Measurements from ENCODE around the gene LY6G5B.

Gene LY6G5B

GRCh38 chr6:31663961-31664789 is 5.6 kb upstream of the LY6G5B start:
- no peak for DNase-seq

DNA sequence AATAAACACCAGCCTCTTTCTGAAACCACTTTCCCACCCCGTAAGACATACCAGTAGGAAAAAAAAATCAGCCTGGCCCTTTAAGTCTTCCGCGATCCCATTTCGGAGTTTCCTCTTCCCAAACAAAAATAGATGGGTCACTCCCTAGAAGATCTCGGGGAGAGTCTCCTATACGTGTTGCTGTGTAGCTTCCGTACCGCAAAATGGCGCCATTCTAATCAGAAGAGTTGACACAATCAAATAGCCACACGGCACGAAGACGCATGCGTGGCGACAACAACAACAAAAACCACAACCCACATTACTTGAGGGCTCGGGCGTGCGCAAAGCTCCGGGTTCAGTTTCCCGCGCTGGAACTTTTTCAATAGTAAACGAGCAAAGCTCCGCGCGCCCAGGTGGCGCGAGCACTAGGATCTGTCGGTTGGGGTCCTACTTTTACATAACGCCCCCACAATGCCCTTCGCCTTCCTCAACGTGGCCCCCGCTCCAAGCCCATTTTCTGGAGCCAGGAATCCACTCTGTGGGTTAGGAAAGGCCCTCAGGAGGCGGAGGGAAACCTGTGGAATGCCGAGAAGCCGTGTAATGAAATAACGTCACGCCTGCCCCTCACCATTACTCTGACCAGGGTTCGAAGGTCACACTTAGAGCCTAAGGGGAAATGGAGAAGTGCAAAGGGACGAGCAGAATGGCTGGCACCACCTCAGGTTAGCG is 4.8 kb upstream of the LY6G5B start, which contains the start of gene GPANK1:
Gene GPANK1, minus strand, starts transcription at position 208 of the 711 bp plus-strand sequence. CDS start 519 bp downstream, outside the sequence.
- peak; percentile 95 for DNase-seq

- DNase-seq: peak; percentile 98
Observed at GRCh38 chr6:31665501-31666336, 4.1 kb upstream of the LY6G5B start, which contains the start of gene CSNK2B. TSS of gene CSNK2B (plus strand) at chr6:31666080. CDS start at chr6:31666832, 752 bp downstream.

DNA sequence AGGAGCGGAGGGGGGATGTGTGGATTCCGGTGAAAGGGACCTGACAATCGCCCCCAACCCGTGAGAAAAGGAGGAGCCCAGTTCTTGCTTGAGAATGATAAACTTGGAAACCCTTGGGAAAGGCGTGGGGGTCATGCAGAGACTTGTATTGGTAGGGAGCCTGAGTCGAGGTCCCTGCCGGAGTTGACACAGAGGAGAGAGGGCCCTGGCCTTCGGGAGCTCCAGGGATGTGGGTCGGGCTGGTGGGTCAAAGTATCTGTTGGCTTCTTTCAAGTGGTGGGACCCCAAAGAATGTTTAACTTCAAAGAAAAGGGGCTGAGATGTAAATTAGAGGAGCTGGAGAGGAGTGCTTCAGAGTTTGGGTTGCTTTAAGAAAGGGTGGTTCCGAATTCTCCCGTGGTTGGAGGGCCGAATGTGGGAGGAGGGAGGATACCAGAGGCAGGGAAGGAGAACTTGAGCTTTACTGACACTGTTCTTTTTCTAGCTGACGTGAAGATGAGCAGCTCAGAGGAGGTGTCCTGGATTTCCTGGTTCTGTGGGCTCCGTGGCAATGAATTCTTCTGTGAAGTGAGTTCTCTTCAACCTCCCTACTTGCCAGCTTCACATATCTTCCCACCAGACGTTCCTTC is 3.3 kb upstream of the LY6G5B start:
- no peak for DNase-seq

GRCh38 chr6:31676322-31676903 is 6.6 kb downstream of the LY6G5B start:
- peak; percentile 34 for DNase-seq

DNA sequence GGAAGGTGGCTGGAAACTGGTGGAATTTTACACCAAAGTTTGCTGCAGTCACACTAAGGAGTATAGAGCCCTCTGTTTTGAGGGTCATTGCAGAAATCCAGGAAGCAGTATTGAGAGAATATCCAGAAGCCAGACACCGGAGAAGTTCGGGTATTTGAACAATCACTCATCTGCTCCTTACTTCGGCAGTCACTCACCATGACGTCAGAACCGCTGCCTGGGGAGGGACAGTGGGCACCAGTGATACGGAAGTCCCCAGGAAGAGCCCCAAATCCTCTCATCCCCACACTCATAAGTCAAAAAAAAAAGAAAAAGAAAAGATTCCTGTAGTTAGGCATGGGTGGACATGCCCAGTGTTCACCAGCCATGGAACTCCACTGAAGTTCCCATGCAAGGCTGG is 7.1 kb downstream of the LY6G5B start:
- no peak for DNase-seq

DNA sequence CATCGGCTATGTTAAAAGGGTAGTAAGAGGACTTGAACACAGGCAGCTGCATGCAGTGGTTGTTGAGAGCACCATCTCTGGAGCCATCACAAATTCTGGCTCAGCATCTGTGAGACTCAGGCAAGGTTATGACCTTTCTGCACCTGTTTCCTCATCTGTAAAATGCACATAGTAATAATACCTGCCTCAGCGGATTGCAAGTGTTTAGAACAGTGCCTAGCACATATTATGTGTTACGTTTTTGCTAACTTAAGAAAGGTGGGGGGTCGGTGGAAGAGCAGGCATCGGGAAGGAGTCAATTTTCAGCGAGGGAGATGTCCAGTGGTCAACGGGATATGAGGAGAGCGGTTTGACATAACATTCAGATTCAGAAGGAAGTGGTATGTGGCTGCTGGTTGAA is 8.2 kb downstream of the LY6G5B start:
- DNase-seq: peak; percentile 81

GRCh38 chr6:31680226-31681134 is 10.7 kb downstream of the LY6G5B start, which contains the start of gene LY6G5C:
TSS of gene LY6G5C (minus strand) at chr6:31681067. CDS start at chr6:31680373, 694 bp downstream.
- peak; percentile 77 for DNase-seq

DNA sequence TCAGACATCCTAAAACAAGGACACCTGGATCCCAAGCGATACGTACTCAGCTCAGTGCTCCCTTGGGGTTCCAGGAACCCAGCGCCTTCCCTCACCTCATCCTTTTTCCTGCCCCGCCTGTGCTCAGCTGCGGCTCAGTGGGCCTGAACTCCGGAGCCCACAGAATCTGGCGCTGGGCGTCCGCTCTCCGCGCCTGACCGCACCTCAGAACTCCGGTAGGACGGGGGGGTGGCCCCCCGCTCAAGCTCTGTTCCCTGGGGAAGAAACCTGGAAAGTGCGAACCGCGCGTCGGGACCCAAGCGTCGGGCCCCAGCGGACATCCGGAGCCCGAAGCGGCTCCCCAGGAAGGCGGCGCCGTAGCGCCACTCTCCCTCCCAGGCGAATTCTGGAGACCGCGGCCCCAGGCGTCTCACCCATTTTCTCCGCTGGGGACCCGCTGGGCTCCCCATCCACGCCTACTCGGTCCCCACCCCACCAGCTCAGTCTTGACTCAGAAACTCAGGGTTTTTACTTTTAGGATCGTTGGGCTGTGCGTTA is 11.4 kb downstream of the LY6G5B start:
- peak; percentile 68 for DNase-seq

DNA sequence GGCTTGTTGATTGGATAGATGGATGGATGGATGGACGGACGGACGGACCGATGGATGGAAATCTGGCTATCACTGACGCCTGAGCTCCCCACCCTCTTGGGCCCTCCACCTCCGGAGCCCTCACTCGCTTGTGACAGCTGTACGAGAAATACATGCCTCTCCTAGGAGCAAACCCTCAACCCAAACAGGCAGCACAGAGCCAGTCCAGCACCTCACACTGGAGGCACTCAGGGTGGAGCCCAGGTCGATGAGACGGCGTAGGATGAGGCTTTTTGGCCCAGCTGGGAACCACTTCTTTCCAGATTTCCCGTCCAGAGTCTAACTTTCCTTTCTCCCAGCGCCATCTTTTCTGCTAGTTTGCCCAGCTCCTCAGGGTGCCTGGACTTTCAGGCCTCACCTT is 13.8 kb downstream of the LY6G5B start:
- DNase-seq: no peak

- no peak for DNase-seq
Observed at GRCh38 chr6:31686483-31686882, 16.7 kb downstream of the LY6G5B start.

DNA sequence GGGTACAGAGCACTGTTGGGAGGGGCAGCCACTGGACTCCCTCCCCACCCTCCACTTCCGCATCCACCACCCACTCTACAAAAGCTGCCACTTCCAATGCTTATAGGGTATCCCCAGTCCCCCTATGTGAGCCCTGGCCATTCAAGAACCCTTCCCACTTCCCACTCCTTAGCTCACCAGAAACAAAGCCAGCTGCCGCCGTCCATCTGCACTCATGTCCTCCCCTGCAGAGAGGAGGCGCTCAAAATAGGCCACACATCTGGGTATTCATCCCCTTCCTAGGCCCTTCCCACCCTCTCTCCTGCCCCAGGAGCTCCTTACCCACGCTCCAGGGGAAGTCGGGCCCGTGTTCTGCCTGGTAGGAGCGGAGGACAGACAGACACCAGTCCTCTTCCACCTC is 17.5 kb downstream of the LY6G5B start:
- no peak for DNase-seq

DNA sequence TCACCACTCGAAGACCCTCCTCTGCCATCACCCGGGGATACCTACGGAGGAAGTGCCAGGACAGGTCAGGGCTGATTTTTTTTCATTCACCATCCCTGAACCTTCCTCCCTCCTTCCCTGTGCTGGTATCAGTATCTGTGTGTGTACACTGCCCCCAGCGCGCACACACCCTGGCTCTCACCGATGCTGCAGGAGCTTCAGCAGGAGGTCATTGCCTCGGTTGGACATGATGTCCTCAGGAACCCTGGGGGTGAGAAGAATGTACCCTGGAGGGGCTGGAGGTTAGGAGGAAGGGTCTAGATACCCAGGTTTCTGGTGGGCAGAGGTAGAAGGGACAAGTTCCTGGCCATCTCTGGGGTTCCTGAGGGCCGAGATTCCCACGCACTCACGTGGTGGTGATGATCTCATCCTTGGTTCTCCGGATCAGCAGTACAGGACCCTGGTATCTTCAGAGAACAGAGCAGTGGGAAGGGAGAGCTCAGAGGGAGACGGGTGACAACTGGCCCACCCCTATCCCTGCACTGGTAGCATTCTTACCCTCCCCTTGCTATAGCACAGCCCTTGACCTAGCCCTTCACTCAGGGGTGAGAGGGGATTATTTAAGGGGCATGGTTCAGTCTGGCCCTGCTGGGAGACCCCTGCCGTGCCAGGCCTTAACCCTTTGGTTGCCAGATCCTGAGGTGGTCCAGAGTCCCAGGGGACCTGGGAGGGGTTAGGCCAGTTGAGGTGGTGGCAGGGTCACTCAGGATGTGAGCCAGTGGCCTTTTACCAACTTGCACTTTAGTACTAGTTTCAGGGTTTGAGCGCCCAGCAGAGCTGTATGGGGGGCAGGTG is 18.3 kb downstream of the LY6G5B start:
- DNase-seq: no peak

- no peak for DNase-seq
Observed at GRCh38 chr6:31689249-31690110, 19.7 kb downstream of the LY6G5B start.

GRCh38 chr6:31690231-31691077 is 20.7 kb downstream of the LY6G5B start:
- no peak for DNase-seq

GRCh38 chr6:31691078-31691463 is 21.3 kb downstream of the LY6G5B start:
- no peak for DNase-seq

GRCh38 chr6:31691564-31692108 is 21.9 kb downstream of the LY6G5B start:
- DNase-seq: no peak

Data from RPMI8226 (cell line).